KBM-7 (cell line): ENCODE results near the gene TANGO6.

Experiments
- DNase-seq: peaks from one replicate; pipeline ENCODE4 v3.0.0-alpha.2; 2015
- in situ Hi-C: fragments of 300-500 bp; cut with MboI; formaldehyde crosslinking; loops from 2 replicates; pipeline ENCODE4 v1.14.3; 2020; ENCODE audit warnings: low sequenced_read_pairs, low pct_unique_long_range_greater_than_20kb, mixed read lengths

TANGO6 gene

DNA sequence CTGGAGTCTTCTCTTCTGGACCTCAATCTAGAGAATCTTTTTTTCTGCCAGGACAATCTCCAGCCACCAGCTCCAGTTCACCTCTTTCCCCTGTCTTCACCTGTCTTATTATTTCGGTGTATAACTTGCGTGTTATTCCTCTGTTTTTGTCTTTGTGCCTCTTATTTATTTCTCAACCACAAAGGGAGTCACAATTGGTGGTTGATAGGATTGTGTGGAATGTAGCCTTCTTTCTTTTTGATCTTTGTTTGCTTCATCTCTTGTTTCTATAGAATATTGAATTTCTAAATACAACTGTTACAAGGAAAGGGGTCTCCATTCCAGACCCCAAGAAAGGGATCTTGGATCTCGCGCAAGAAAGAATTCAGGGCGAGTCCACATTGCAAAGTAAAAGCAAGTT is 226.2 kb downstream of the TANGO6 start:
- no peak for DNase-seq
- in situ Hi-C loops: no loop called here

DNA sequence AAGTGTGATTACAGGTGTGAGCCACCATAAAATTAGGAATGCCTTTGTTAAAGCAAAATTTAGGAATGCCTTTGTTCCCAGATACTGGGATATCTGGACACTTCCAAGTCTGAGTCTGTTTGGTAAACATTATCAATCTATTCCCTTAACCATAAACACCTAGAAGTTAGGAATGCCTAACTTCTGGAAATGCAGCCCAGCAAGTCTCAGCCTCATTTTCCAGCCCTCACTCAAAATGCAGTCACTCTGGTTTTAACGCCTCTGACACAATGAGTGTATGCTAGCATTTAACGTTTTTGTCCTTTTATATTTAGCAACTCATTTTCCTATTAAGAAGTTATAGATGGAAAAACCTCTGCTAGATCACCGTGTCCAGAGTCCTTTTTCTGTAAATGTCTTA is 227.7 kb downstream of the TANGO6 start:
- DNase-seq: no peak
- in situ Hi-C loops: no loop called here

DNA sequence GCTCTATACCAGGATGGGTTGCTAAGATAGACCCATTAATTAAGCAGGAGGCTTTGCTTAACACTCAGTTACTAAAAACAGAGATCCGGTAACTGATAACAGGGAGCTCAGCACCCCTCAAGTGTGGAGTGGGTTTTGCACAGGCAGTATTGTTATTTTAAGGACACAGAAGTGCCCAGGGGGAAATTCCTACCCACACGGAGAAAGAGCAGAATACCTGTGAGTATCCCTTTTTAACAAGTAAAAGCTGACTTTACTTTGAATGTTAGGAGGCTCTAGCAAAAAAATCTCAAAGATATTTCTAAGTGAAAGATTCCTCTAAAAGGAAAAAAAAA is 229.3 kb downstream of the TANGO6 start:
- DNase-seq: no peak
- in situ Hi-C loops: no loop called here

DNA sequence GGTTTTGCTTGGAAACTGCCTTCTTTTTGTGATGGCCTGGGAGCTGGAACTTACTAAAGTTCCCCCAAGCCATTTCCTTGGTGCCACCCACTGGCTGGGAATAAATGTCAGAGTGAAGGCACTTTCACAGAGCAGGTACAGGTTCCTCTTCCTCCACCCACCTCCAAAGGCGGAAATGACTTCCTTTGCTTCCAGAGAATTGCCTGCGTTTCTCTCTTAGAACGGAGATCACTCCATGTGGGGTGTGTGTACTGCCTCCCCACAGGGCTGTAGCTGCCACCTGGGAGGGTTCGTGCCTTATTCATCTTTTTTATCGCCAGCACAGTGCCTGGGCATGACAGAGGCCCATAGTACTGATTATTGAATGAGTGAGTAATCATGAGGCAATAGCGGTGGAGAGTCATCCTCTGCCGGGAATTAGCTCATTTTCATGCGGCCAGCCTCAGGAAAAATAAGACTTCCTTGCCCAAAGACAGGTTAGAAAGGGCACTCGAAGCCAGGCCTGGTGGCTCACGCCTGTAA is 229.9 kb downstream of the TANGO6 start:
- no peak for DNase-seq
- in situ Hi-C loops: no loop called here

DNA sequence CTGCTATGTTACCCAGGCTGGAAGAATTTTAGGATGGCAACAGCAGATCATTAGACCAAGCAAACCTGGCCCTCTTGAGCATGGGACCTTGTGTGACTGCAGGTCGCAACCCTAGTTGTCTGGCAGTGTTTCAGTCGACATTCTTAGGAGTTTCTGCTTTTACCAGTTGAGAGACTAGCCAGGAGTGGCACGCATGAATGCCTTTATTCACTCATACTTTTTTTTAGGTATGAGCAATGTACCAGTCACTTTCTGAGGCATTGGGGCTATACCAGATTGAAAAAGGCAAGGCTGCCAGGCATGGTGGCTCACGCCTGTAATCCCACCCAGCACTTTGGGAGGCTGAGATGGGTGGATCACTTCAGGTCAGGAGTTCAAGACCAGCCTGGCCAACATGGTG is 233.9 kb downstream of the TANGO6 start:
- in situ Hi-C loops: no loop called here
- DNase-seq: no peak

DNA sequence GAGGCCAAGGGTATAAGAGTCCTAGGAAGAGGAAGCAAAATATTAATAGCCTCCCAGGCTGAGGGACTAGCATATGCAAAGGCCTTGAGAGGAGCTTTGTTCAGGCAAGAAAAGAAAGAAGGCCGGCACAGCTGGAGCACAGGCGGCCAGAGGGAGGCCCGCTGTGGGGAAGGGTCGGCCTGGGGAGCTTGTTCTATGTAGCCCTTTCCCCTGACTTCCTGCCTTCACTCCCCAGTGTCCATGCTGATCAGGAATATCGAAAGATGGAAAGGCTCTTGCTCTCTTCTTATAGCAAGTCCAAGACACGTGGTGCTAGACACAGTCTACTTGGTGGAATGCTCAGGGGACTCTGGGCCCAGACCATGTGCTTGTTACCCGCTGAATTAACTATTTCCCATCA is 234.7 kb downstream of the TANGO6 start:
- in situ Hi-C loops: no loop called here

DNA sequence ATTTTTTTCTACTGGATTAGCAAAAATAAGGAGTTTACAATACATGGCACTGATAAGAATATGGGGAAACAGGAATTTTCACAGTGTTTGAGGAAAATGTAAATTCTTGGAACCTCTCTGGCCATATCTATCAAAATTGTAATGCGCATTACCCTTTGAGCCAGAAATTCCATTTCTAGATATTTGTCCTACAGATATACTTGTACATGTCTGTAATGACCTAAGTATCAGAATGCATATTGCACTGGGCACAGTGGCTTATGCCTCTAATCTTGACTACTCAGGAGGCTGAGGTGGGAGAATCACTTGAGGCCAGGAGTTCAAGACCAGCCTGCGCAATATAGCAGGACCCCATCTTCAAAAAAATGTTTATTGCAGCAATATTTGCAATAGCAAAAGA is 236.4 kb downstream of the TANGO6 start:
- DNase-seq: no peak
- in situ Hi-C loops: no loop called here

More for the DNA sequence above, 234.7 kb downstream of the TANGO6 start:
- no peak for DNase-seq

DNA sequence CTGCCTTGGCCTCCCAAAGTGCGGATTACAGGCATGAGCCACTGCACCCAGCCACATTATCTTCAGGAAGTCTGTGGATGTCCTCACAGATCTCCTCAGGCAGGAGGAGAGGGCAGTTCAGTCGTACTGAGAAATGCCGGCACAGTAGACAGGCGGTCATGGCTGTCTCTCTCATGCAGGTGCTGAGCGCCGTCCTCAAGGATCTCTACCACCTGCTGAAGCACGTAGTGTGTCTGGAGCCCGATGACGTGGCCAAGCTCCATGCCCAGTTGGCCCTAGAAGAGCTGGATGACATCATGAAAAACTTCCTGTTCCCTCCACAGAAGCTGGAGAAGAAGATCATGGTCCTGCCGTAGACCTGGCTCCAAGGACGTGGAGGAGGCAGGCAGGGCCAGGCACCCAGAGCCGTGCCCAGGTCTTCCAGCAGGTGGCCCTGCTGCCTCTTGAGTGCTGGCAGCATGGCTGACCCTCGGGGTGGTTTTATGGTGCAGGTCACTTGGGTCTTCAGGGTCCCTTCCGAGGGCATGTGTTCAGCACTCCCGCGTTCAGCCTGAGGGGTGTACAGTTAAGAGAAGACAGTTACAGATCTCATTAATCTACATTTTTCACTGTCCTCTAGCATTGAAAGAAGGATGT is 240.1 kb downstream of the TANGO6 start:
- in situ Hi-C loops: no loop called here
- DNase-seq: no peak

DNA sequence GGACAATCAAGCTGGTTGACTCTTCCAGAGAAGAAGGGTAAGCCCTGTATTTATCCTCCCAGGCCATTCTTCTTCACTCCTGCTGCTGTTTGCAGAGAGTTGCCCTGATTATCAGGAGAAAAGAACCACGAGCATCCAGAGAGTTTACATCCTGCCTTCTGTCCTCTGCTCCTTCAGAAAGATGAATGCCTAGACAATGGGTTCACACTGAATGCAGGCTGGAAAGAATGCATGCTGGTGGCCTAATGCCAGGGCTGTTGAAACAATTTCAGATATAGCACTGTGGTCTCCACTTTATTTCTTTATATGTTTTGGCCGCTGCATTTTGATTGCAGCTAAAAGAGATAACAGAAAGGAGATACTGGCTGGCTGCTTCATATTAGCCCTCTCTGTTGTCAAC is 241.0 kb downstream of the TANGO6 start:
- no peak for DNase-seq
- in situ Hi-C loops: no loop called here

DNA sequence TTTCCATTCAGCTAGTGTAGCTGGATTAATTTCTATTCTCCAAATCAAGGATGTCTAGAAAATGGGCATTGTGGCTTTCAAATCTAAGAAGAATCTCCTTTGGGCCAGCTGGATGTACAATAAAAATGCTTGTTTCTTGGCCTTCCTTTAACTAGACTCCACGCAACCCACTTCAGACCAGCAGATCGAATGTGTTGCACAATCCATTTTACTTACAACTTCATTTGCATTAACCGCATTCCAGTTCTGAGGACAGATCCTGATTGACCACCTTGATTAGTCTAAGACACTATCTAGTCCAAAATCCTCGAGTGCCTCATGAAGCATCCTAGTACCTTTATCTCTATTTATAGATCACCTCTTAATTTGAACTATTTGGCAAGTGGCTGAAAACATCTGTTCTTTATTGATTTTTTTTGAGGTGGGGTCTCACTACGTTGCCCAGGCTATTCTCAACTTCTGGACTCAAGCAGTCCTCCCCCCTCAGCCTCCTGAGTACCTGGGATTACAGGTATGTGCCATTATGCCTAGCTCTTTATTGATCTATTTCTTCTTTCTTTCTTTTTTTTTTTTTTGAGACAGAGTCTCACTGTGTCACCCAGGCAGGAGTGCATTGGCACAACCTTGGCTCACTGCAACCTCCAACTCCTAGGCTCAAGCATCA is 241.8 kb downstream of the TANGO6 start:
- in situ Hi-C loops: no loop called here
- DNase-seq: no peak

DNA sequence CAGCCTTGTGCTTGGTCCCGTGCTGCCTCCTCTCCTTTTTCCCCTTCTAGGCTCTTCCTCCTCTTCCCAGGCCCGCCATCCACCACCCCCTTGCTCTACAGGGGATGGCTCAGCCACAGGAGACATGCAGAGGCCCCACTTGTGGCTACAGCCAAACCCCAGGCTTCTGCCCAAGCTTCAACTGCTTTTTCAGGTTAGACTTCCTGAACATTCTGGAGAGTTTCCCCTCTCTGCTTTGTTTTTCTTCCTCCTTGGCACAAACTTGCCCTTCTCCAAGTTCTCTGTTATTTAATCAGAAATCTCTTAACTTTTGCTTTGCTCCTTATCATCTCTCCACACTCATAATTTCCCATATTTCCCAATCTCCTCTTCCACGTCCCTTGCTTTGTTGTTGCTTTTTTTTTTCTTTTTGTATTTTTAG is 243.8 kb downstream of the TANGO6 start:
- peak; percentile 34 for DNase-seq
- in situ Hi-C loops: no loop called here

DNA sequence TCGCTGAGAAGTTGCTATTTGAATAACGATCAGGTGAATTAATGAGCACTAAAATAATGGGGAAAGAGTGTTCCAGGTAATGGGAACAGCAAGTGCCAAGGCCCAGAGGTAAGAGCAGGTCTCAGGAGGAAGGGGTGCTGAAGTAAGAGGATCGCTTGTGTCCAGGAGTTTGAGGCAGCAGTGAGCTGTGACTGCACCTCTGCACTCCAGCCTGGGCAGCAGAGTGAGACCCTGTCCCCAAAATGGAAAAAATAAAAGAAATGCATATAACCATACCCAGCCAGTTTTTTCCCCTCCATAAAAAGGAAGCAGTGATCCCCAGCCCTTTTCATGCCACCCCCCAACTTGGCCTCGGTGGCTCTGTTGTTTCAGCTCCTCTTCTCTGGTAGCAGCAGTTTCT is 245.4 kb downstream of the TANGO6 start:
- DNase-seq: no peak
- in situ Hi-C loops: no loop called here

DNA sequence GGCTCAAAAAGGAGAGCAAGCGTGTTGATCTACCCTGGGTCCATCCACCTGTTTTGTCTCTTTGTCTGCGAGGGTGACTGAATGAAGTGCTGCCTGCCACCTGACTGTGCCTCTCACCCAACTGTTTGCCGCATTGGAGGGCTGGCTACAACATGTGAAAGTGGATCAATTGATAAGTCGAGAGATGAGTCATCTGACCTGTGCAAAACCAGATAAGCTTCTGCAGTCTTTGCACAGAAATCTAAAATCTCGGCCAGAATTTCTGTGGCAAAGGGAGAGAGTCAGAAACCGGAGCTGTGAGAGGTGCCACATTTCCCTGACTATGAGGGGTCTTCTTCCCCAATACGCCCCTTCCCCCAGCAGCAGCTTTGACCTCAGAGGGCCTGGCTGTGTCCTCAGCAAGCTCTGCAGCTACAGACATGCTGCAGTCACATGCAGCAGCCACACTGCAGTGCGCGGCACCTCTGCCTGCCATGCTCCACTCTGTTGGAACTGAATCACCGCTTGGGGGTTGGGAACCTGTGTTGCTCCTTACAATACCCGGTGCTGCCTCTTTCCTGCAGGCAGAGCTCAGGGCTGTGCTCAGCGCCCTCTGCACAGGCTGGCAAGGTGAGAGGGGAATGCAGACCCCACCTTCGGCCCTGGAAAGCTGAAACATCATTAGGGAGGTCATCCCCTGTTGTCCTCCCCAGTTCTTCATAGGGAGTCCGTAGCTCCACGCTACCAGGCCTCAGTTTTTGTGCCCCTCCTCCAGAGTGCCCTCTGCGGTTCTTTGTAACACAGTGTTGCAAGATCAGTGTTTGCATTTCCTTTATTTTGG is 246.0 kb downstream of the TANGO6 start:
- in situ Hi-C loops: no loop called here
- DNase-seq: no peak

DNA sequence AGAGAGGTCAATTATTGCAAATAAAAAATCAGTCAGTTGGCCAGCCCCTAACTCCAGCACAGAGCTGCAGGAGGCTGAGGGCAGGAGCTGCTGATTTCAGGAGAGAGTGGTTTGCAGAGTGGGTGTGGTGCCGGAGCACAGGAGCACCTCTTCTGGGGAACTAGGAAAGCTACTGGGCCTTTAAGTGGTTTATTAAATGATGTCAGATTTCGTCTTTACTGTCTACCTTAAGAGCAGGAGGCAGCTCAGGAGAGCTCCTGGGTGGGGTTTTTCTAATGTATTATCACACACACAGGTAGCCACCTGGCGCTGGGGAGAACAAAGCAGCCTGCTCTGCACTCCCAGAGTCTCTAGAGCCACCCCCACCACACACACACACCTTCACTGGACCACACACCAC is 250.6 kb downstream of the TANGO6 start:
- in situ Hi-C loops: no loop called here
- DNase-seq: no peak

DNA sequence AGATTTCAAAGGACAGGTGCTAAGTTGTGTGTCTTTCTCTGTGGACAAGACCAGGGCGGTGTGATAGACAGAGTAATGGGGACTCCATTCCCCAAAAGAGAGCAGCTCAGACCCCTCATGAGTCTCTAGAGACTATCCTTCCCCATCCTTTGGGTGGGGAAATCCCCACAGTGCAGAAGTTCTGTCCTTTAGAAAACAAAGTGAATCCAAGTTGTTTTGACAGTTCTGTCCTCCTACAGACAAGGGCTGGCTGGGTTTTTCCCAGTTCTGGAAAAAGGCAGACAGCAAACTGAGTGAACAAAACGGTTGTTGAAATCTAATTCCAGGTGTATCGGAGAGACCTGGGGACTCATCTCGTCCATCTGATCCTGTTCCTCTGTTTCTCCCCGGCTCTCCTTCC is 251.2 kb downstream of the TANGO6 start:
- DNase-seq: no peak
- in situ Hi-C loops: no loop called here

DNA sequence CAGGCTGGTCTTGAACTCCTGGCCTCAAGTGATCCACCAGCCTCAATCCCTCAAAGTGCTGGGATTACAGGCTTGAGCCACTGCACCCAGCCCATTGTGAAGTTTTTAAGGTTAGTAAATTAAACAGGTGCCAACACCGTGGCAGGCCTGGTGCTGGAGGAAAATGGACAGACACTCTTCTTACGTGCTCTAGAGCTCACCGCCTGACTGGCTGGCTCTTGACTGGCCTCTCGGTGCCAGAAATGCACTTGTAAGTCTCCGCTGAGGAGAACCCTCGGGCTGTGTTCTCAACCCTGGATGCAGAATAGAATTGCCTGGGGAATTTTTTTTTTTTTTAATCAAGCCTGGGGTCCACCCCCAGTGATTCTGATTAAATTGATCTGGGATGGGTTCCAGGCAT is 251.9 kb downstream of the TANGO6 start:
- in situ Hi-C loops: no loop called here
- no peak for DNase-seq

DNA sequence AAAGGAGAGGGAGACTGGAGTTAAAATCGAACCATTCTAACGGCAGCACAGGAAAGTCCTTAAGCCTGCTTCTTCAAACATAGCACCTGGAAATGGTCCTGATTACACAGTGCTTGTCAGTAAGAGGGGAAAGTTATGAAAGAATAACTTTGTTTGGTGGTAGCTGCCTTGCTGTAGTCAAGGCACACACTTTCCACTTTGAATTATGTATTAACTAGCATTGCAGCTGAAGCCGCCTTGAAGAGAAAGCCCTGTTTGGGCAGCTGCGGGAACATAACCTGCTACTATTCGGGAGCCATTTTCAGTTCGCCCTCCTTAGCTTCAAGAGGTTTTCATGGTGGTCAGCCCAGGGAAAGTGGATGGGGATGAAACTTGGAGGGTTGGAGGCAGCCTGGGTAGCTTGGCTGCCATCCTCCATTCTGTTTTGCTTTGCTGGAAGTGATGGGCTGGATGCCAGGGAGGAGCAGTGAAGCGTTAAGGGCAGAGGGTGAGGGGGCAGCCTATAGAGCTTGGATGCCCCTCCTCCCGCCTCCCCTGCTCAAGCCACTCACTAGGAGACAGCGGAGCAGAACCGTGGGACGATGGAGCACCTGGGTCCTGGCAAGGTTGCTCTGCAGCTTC is 256.9 kb downstream of the TANGO6 start:
- DNase-seq: no peak
- in situ Hi-C loops: loop anchor here (25.0 kb wide), 1 partner anchor 188 kb away; no protein-coding TSS in a partner anchor

DNA sequence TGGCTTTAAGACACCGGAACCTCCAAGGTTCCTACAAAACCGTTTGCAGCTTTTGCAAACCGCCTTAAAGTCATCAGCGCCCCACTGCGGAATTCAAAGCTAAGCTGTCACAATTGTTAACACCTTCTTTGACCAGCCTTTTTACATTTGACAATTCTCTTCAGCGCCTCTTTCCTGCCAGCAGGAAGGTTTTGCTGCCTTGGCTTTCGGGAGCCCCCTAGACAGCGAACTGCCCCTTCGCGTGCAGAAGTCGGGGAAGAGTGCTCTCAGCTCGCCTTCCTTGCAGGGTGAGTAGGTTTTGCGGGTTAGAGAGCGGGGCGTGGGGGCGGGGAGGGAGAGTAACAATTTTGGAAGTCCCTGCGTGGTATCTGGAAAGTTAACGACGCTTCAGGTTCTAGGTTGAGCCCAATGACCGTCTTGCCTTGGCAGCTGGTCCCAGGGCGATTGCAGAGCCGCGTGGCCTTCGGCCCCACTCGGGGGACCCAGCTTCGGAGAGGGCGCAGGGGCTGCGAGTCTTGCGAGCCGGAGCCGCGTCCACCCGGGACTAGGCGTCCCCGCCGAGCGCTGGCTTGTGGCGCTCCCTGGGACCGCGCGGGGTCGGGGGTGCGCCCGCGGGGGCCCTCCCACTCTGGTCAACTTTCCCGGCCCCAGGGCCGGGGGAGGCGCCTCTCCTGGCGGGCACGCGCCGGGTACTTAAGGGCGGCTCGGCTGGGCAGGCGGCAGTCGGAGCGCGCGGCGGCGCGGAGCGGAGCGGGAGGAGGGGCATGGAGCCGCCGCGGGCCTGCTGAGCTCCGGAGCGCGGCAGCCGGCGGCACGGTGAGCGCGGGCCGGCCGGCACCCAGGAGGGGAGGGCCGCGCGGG is 262.4 kb downstream of the TANGO6 start, which contains the start of gene HAS3:
Gene HAS3 (plus strand): TSS at position 153 of the 861 bp plus-strand sequence. CDS start 3,743 bp downstream, outside the sequence.
- in situ Hi-C loops: loop anchor here (25.0 kb wide), 1 partner anchor 193 kb away; no protein-coding TSS in a partner anchor
- DNase-seq: peak; percentile 66
